ENCODE data around the gene GABBR2.

- TF ChIP-seq CTCF (IDR thresholded peaks at IDR 0.05) = no peak
- no peak for TF ChIP-seq POLR2A (IDR thresholded peaks at IDR 0.05)
Measured at GRCh38 chr9:98491828-98492227, 216.9 kb downstream of the GABBR2 start.

Measured in right lobe of liver (tissue), 4 donors.